Measurements from ENCODE around the gene NUDCD2. TPM values are rescaled to one million over a fixed set of nuclear protein-coding genes. Genes with fewer than 3 reads are reported as not detected.
A peak's percentile ranks its signal among the peaks of the same experiment; 100 is the strongest.
"Not testable (repeated sequence)": the region's sequence is repeated elsewhere in the genome, so short reads cannot be mapped to it uniquely, and the experiment has no call there.

NUDCD2 gene
- total and polyA plus RNA-seq, 2 donors from 2014 or later: 23.1 to 24.3 TPM

DNA sequence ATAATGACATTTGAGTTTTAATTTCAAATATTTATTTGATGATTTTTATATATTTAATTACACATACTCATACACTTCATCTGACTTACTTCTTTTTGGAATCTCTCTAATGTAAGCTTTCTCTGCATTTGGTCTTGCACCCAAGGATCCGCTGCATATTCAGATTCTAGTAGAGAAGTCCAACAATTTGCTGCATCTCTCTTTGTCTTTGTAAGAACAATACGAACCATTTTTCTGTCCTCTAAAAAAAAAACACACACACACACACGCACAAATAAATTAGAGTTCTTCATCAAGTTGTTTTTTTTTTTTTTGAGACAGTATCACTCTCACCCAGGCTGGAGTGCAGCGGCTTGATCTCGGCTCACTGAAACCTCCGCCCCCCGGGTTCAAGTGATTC lies 3.1 kb downstream of the NUDCD2 start:
- Histone ChIP-seq H3K27ac (ENCODE audit: low read depth in 2 of 2, low read length in 2 of 2) (no peak overlapping the region), H3K27me3 (ENCODE audit: control insufficient read depth, insufficient read depth, low read length) (no peaks in the 10 kb centered on the region), H3K36me3 (ENCODE audit: control insufficient read depth in 2 of 3, insufficient read depth in 3 of 3, low read length in 3 of 3) (peaks cover 2 to 3% (median 3%) of the 10 kb centered on the region in 3 donors), H3K9ac (ENCODE audit: low read length in 3 of 3) (no peak overlapping the region), H3K4me1 (ENCODE audit: control insufficient read depth in 2 of 3, insufficient read depth in 2 of 3, low read depth in 1 of 3, low read length in 3 of 3) (peaks cover 0 to 5% (median 1%) of the 10 kb centered on the region in 3 donors), H3K4me3 (ENCODE audit: low read length in 3 of 3) (no peak overlapping the region), H3K9me3 (ENCODE audit: control insufficient read depth in 2 of 3, insufficient read depth in 1 of 3, low read length in 3 of 3) (no peaks in the 10 kb centered on the region)
- intact Hi-C loops (cut with DNase I): no loop called here
- no peak for FAIRE-seq
- no peak for DNase-seq
- TF ChIP-seq, protein P1, sequence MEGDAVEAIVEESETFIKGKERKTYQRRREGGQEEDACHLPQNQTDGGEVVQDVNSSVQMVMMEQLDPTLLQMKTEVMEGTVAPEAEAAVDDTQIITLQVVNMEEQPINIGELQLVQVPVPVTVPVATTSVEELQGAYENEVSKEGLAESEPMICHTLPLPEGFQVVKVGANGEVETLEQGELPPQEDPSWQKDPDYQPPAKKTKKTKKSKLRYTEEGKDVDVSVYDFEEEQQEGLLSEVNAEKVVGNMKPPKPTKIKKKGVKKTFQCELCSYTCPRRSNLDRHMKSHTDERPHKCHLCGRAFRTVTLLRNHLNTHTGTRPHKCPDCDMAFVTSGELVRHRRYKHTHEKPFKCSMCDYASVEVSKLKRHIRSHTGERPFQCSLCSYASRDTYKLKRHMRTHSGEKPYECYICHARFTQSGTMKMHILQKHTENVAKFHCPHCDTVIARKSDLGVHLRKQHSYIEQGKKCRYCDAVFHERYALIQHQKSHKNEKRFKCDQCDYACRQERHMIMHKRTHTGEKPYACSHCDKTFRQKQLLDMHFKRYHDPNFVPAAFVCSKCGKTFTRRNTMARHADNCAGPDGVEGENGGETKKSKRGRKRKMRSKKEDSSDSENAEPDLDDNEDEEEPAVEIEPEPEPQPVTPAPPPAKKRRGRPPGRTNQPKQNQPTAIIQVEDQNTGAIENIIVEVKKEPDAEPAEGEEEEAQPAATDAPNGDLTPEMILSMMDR (IDR thresholded peaks at IDR 0.05; ENCODE audit: borderline replicate concordance, extremely low read depth, insufficient read depth): no peak

DNA sequence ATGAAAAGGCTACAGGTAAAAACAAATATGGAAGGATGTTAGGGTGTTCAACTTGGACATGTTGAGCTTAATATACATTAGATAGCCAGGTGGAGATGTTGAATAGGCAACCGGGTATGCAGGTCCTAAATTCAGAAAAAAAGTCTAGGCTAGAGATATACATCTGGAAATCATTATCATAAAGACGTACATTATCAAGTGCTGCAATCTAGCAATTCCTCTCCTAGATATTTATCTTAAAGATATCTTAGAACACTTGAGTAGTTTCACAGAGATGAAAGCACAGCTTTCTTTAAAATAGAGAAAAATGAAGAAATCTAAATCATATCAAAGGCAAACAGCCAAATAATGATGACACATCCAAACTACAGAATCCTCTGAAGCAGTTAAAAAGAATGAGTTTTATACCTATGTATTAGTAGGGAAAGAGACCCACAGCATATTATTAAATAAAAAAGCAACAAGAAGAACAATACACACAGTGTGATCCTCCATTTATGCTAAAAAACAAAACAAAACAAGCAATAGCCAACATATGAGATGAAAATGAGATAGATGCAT lies 3.8 kb downstream of the NUDCD2 start:
- H3K4me3 ChIP-seq (ENCODE audit: low read length in 3 of 3): no peak overlapping the region
- peaks cover 2 to 3% (median 3%) of the 10 kb centered on the region in 3 donors for H3K36me3 ChIP-seq (ENCODE audit: control insufficient read depth in 2 of 3, insufficient read depth in 3 of 3, low read length in 3 of 3)
- H3K4me1 ChIP-seq (ENCODE audit: control insufficient read depth in 2 of 3, insufficient read depth in 2 of 3, low read depth in 1 of 3, low read length in 3 of 3): peaks cover 0 to 5% (median 0%) of the 10 kb centered on the region in 3 donors
- H3K27ac ChIP-seq (ENCODE audit: low read depth in 2 of 2, low read length in 2 of 2): no peak overlapping the region
- TF ChIP-seq, protein P1 (IDR thresholded peaks at IDR 0.05; ENCODE audit: borderline replicate concordance, extremely low read depth, insufficient read depth): no peak
- intact Hi-C loops (cut with DNase I): no loop called here
- FAIRE-seq (no peak), DNase-seq (no peak)
- no peaks in the 10 kb centered on the region for H3K9me3 ChIP-seq (ENCODE audit: control insufficient read depth in 2 of 3, insufficient read depth in 1 of 3, low read length in 3 of 3)
- H3K9ac ChIP-seq (ENCODE audit: low read length in 3 of 3): no peak overlapping the region
- no peaks in the 10 kb centered on the region for H3K27me3 ChIP-seq (ENCODE audit: control insufficient read depth, insufficient read depth, low read length)

DNA sequence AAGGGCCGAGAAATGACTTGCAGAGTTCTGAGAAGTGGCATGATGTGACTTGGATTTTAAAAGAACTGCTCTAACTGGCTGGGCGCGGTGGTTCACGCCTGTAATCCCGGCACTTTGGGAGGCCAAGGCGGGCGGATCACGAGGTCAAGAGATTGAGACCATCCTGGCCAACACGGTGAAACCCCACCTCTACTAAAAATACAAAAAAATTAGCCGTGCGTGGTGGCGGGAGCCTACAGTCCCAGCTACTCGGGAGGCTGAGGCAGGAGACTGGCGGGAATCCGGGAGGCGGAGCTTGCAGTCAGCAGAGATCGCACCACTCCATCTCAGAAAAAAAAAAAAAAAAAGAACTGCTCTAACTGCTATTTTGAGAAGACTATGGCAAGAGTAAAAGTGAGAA lies 4.5 kb downstream of the NUDCD2 start:
- H3K27ac ChIP-seq (ENCODE audit: low read depth in 2 of 2, low read length in 2 of 2); H3K4me1 ChIP-seq (ENCODE audit: control insufficient read depth in 2 of 3, insufficient read depth in 2 of 3, low read depth in 1 of 3, low read length in 3 of 3); H3K9ac ChIP-seq (ENCODE audit: low read length in 3 of 3); H3K36me3 ChIP-seq (ENCODE audit: control insufficient read depth in 2 of 3, insufficient read depth in 3 of 3, low read length in 3 of 3); FAIRE-seq; DNase-seq; H3K9me3 ChIP-seq (ENCODE audit: control insufficient read depth in 2 of 3, insufficient read depth in 1 of 3, low read length in 3 of 3); intact Hi-C loops (cut with DNase I); H3K27me3 ChIP-seq (ENCODE audit: control insufficient read depth, insufficient read depth, low read length); H3K4me3 ChIP-seq (ENCODE audit: low read length in 3 of 3): not testable (repeated sequence)

DNA sequence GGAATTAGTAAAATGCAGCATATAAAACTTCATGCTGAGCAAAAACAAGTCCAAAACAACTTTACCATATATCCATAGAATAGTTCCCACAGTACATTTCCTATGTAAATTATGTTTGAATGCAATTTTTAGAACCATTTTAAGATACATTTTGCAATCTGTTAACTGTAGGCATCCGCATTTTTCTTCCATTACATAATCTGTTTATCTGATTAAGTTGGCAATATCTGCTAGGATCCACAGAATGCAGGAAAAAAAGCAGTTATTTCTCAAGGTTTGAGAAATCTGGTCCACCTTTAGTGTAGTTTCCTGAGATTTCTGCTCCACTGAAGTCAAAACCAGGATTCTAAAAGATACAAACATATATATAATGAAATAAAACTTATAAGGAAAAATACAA lies 6.2 kb downstream of the NUDCD2 start:
- DNase-seq (no peak), FAIRE-seq (peak; percentile 21)
- TF ChIP-seq, protein P1 (IDR thresholded peaks at IDR 0.05; ENCODE audit: borderline replicate concordance, extremely low read depth, insufficient read depth): no peak
- intact Hi-C loops (cut with DNase I): no loop called here
- Histone ChIP-seq H3K4me1 (ENCODE audit: control insufficient read depth in 2 of 3, insufficient read depth in 2 of 3, low read depth in 1 of 3, low read length in 3 of 3) (no peaks in the 10 kb centered on the region), H3K4me3 (ENCODE audit: low read length in 3 of 3) (no peak overlapping the region), H3K27ac (ENCODE audit: low read depth in 2 of 2, low read length in 2 of 2) (no peak overlapping the region), H3K27me3 (ENCODE audit: control insufficient read depth, insufficient read depth, low read length) (no peaks in the 10 kb centered on the region), H3K9ac (ENCODE audit: low read length in 3 of 3) (no peak overlapping the region), H3K9me3 (ENCODE audit: control insufficient read depth in 2 of 3, insufficient read depth in 1 of 3, low read length in 3 of 3) (no peaks in the 10 kb centered on the region), H3K36me3 (ENCODE audit: control insufficient read depth in 2 of 3, insufficient read depth in 3 of 3, low read length in 3 of 3) (peaks cover 2 to 4% (median 3%) of the 10 kb centered on the region in 3 donors)
